Urinary bladder (tissue), 4 donors: Measurements from ENCODE around the gene PERM1. TPM values are rescaled to one million over a fixed set of nuclear protein-coding genes. Genes with fewer than 3 reads are reported as not detected.
A peak's percentile ranks its signal among the peaks of the same experiment; 100 is the strongest.

ENCODE experiments used
- DNase-seq: peaks from one replicate; pipeline ENCODE4 v3.0.0-alpha.2; 2015; ENCODE audit errors: extremely low spot score
- H3K27ac ChIP-seq: one replicate; pipeline ENCODE4 v1.5.1; 2013; ENCODE audit warnings: low read depth, mild to moderate bottlenecking, moderate library complexity
- H3K36me3 ChIP-seq: one replicate; pipeline ENCODE4 v1.6.1; 2013; ENCODE audit warnings: mild to moderate bottlenecking, moderate library complexity; ENCODE audit not compliant: insufficient read depth
- H3K4me1 ChIP-seq: one replicate; pipeline ENCODE4 v1.6.1; 2013; ENCODE audit warnings: mild to moderate bottlenecking, moderate library complexity; ENCODE audit not compliant: insufficient read depth
- H3K4me3 ChIP-seq: one replicate; pipeline ENCODE4 v1.5.1; 2013; ENCODE audit warnings: low read depth, low read length
- WGBS: extraction: QIAGEN DNeasy Blood & Tissue Kit; methylation state at CpG from one replicate; pipeline ENCODE4 v1.1.7; 2013; 5-methylcytosine and 5-hydroxymethylcytosine counted together
- polyA plus RNA-seq: library from polyadenylated mRNA; stranded (reverse); fragments of 200-250 nt; gene quantifications from one replicate; pipeline ENCODE4 v1.2.3, GENCODE V29; 2013
- total RNA-seq: library from RNA; depleted of rRNA; stranded (reverse); fragments of >200 nt; gene quantifications from one replicate; pipeline ENCODE4 v1.2.3, GENCODE V29; 2014
- donor health status: healthy with polysubstance abuse.
- donor health status: healthy.

PERM1 gene
- total and polyA plus RNA-seq, 2 donors: 0.32 to 0.73 TPM

GRCh38 chr1:942411-942821 is 39.5 kb downstream of the PERM1 start:
- no peaks in the 10 kb centered on the region for H3K4me1 ChIP-seq

GRCh38 chr1:941588-942383 is 40.1 kb downstream of the PERM1 start:
- H3K27ac ChIP-seq: peak overlapping the region; percentile 85
- peak; percentile 68 for DNase-seq

More at GRCh38 chr1:942411-942821, 39.5 kb downstream of the PERM1 start:
- peak overlapping the region; percentile 85 for H3K27ac ChIP-seq
- no peak for DNase-seq
- H3K4me3 ChIP-seq: peak overlapping the region; percentile 48
- 2% methylated on average over 48 of the region's 48 CpGs for WGBS
- H3K36me3 ChIP-seq: peaks cover 4% of the 10 kb centered on the region

DNA sequence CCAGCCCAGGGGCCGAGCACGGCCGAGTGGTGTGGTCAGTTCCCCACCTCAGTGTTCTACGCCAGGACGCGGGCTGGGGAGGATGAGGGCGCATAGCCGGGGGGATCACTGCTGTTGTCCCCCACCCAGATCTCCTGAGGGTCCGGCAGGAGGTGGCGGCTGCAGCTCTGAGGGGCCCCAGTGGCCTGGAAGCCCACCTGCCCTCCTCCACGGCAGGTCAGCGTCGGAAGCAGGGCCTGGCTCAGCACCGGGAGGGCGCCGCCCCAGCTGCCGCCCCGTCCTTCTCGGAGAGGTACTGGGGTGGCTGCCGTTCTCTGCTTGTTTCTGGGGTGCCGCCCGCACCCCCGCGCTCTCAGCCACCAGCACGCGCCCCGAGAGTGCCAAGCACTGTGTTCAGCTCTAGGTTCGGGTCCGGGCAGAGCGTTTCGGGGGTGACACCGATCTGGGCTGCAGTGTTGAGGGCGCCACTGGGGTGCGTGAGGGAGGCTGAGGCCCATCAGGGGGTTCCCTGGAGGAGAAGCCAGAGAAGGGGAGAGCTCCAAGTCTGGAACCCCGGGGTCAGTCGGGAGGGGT is 40.8 kb downstream of the PERM1 start:
- WGBS: 7% methylated on average over 36 of the region's 36 CpGs
- DNase-seq: no peak
- peaks cover under 1% of the 10 kb centered on the region for H3K36me3 ChIP-seq
- peak overlapping the region; percentile 48 for H3K4me3 ChIP-seq
- H3K4me1 ChIP-seq: no peaks in the 10 kb centered on the region
- peak overlapping the region; percentile 65 for H3K27ac ChIP-seq

More at GRCh38 chr1:941588-942383, 40.1 kb downstream of the PERM1 start:
- peaks cover 4% of the 10 kb centered on the region for H3K36me3 ChIP-seq
- WGBS: under 1% methylated on average over 95 of the region's 98 CpGs
- H3K4me3 ChIP-seq: peak overlapping the region; percentile 48
- no peaks in the 10 kb centered on the region for H3K4me1 ChIP-seq

GRCh38 chr1:940107-941014 is 41.5 kb downstream of the PERM1 start:
- peak; percentile 74 for DNase-seq
- H3K36me3 ChIP-seq: no peaks in the 10 kb centered on the region

DNA sequence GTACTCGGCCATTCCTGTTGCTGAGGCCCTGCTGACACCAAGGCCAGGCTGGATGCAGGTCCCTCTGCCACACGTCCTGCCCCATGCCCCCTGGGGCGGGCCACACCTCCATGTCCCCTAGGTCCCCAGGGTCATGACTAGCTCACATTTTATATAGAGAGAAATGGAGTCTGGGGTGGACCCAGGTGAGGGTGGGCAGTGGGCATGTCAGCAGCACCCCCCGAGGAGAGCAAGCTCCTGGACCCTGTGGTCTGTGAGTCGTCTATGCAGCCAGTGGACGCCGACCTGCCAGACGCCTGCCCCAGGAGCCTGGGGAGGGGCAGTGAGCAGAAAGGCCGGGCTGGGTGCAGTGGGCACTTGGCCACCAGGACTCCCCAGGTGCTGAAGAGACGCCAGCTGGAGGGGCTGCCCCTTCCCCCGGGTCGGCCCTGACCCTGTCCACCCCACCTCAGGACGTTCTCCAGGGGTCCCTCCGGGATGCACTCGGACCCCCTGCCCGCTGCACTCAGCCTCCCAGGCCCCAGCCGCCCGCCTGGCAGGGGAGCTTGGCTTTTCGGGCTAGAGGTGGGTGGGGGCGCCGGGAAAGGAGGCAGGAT is 42.3 kb downstream of the PERM1 start:
- Histone ChIP-seq H3K4me3 (peak overlapping the region; percentile 48), H3K4me1 (no peaks in the 10 kb centered on the region), H3K36me3 (no peaks in the 10 kb centered on the region), H3K27ac (no peak overlapping the region)
- 34% methylated on average over 21 of the region's 21 CpGs for WGBS
- no peak for DNase-seq

More at GRCh38 chr1:940107-941014, 41.5 kb downstream of the PERM1 start:
- WGBS: under 1% methylated on average over 84 of the region's 86 CpGs
- Histone ChIP-seq H3K4me3 (peak overlapping the region; percentile 48), H3K27ac (peak overlapping the region; percentile 65), H3K4me1 (no peaks in the 10 kb centered on the region)

DNA sequence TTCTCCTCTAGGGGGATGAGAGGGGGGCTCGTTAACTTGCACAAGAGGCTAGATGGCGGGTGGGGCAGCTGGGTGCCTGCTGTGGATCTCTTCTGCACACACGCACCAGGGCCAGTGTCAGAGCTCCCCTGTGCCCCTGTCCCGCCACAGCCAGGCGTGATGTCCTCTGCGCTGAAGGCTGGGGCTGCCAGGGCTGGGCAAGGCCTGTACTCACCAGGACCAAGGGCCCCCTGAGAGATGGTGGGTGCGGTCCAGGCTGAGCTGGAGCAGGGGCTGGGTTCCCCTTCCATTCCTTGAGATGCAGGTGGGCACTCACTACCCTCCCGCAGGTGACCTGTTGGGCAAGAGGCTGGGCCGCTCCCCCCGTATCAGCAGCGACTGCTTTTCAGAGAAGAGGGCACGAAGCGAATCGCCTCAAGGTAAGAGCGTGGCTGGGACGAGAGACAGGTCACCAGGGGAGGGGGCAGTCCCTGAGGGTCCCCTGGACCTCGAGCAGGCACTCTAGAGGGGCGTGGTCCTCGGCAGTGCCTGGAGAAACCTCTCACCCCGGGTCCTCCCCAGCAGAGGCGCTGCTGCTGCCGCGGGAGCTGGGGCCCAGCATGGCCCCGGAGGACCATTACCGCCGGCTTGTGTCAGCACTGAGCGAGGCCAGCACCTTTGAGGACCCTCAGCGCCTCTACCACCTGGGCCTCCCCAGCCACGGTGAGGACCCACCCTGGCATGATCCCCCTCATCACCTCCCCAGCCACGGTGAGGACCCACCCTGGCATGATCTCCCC is 43.0 kb downstream of the PERM1 start:
- Histone ChIP-seq H3K4me3 (no peak overlapping the region), H3K4me1 (no peaks in the 10 kb centered on the region), H3K36me3 (no peaks in the 10 kb centered on the region), H3K27ac (no peak overlapping the region)
- WGBS: 85% methylated on average over 30 of the region's 30 CpGs
- DNase-seq: no peak

GRCh38 chr1:938088-938683 is 43.7 kb downstream of the PERM1 start:
- Histone ChIP-seq H3K4me1 (no peaks in the 10 kb centered on the region), H3K36me3 (no peaks in the 10 kb centered on the region), H3K27ac (no peak overlapping the region), H3K4me3 (no peak overlapping the region)
- 72% methylated on average over 15 of the region's 15 CpGs for WGBS
- DNase-seq: no peak

DNA sequence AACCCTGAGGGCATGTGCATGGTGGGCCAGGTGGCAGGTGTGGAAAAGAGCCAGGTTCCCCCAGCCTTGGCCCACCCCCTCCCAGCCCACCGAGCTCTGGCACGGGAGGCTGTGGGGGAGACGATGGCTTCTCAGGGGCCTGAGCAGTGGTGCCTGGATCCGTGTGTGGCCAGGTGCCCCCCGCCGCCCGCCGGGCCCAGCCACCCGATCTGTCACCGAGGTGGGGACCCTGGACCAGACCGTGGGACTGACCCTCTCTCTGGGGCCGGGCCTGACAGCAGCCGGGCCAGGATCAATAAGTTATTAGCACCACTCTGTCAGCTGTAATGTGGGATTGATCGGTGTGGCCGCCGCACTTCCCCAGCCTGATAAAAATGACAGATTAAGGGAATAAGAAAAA is 44.4 kb downstream of the PERM1 start:
- 88% methylated on average over 16 of the region's 16 CpGs for WGBS
- H3K27ac ChIP-seq: no peak overlapping the region
- no peaks in the 10 kb centered on the region for H3K4me1 ChIP-seq
- H3K36me3 ChIP-seq: no peaks in the 10 kb centered on the region
- DNase-seq: no peak
- H3K4me3 ChIP-seq: no peak overlapping the region

- WGBS: 84% methylated on average over 45 of the region's 45 CpGs
- DNase-seq: no peak
- H3K4me1 ChIP-seq: no peaks in the 10 kb centered on the region
- H3K4me3 ChIP-seq: no peak overlapping the region
- no peaks in the 10 kb centered on the region for H3K36me3 ChIP-seq
- no peak overlapping the region for H3K27ac ChIP-seq
These were observed 45.3 kb downstream of the PERM1 start for GRCh38 chr1:936348-937264.

DNA sequence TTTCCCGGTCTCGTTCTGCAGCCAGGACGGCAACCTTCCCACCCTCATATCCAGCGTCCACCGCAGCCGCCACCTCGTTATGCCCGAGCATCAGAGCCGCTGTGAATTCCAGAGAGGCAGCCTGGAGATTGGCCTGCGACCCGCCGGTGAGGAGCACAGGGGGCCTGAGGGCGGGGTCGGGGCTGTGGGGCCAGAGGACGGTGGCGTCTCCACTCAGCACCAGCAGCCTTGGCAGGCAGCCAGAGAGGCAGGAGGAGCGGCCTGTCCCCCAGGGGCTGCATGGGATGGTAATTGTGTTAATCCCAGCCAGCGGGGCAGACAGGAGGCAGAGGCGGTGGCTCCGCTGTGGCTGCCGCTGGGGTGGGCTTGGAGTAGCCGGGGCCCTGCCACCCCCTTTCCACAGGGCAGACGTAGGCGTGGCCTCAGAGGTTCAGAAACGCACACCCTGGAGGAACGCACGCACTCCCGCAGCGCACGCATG is 46.1 kb downstream of the PERM1 start:
- Histone ChIP-seq H3K36me3 (no peaks in the 10 kb centered on the region), H3K4me3 (no peak overlapping the region), H3K27ac (no peak overlapping the region), H3K4me1 (no peaks in the 10 kb centered on the region)
- no peak for DNase-seq
- WGBS: 36% methylated on average over 30 of the region's 30 CpGs

DNA sequence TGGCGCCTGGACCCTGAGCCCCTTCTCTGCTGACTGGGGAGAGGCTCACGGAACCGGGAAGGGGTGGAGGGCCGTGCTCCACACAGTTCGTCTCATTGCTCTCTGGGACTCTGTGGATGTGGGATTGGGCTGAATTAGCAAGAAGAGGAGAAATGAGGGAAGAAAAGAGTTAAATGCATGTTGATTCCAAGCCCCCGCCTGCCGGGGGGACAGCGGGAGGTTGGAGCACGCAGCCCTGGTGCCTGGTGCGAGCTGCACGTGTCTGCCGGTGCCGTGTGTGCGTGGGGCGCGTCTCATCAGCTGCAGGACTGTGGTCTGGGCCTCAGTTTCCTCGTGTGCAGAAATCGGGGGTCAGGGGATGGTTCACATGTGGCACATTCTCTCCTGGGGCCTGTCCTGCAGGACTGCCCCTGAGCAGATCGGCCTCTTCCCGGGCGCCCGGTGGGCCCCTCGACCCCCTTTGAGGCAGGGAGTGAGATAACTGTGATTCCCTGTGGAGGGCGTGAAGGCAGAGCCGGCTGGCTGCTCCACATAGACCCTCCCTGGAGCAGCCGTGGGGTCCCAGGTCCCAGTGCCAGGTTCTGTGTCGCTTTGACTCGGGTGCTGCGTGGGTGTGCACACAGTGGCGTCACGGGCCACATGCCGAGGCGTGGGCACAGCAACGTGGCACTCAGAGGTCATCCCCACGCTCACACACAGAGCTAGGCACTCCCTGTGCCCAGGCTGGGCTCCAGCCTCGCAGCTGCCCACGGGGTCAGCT is 46.7 kb downstream of the PERM1 start:
- DNase-seq: no peak
- H3K27ac ChIP-seq: no peak overlapping the region
- 36% methylated on average over 37 of the region's 37 CpGs for WGBS
- H3K4me1 ChIP-seq: no peaks in the 10 kb centered on the region
- H3K36me3 ChIP-seq: no peaks in the 10 kb centered on the region
- H3K4me3 ChIP-seq: no peak overlapping the region
